Stimulated activated CD8-positive, alpha-beta memory T cell treated with anti-CD3 and anti-CD28 coated beads, Interleukin-7, amount 100 ng/mL, for 1 hour (primary cell): Measurements from ENCODE around the gene CEBPA.

Experiments used
- DNase-seq, 2 donors: peaks; one replicate each; pipeline ENCODE4 v3.0.0-alpha.2; 2020; ENCODE audit warnings: low read depth in 2 of 2

CEBPA gene

DNA sequence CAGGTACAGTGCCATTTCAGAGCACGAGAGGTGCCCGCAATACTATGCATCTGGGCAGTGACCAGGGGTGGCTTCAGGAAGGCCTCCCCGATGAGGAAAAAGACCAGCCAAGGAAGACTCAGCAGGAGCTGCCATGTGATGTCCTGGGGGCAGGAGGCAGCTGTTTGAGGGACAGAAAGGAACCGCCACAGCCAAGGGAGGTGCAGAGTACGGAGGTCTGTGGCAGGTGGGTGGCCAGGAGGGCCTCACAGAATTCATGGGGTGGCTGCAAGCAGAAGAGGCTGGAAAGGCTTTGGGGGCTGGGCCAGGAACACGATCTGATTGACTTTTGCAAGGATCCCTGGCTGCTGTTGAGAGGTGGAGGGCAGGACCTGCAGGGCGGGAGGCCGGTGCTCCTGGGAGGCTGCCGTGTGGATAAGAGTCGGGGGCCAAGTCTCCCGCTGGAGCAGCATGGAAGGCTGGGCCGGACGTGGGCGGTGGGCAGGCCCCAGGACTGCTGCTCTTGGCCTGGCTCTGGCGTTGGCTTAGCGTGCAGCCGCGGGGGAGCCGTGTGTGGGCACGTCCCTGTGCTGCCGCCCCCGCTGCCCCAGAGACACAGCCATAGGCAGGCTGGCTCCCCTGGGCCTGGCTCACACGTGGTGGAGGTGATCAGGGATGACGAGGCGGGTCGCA is 29.1 kb downstream of the CEBPA start:
- no peak for DNase-seq

DNA sequence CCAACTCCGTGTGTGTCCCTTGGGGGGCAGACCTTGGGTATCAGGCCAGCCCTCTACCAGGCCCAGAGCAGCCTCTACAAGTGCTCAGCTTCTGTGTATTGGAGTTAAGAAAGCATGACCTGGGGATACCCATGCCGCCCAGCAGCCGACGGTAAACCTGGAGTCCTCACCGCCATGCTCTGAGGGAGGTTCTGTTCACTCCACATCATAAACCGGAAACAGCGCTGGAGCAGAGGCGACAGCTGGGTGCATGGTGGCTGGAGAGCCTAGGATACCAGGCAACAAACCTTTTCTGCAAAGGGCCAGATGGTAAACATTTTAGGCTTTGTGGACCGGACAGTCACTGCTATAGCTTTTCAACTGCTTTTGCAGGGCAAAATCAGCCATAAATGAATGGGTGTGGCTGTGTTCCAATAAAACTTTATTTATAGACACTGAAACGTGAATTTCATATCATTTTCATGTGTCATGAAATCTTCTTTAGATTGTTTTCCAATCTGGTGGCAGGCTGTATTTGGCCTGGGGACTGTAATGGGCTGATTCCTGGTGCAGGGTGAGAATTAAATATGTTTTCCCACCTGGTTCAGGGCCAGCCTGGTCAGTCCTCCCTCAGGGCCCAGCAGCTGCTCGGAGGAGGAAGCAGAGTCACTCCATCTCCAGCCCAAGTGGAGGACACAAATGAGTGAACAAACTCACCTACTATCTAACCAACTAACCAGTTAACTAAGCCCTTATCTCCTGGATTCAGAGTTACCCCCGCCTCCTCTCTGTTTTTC is 30.9 kb downstream of the CEBPA start:
- no peak for DNase-seq

DNA sequence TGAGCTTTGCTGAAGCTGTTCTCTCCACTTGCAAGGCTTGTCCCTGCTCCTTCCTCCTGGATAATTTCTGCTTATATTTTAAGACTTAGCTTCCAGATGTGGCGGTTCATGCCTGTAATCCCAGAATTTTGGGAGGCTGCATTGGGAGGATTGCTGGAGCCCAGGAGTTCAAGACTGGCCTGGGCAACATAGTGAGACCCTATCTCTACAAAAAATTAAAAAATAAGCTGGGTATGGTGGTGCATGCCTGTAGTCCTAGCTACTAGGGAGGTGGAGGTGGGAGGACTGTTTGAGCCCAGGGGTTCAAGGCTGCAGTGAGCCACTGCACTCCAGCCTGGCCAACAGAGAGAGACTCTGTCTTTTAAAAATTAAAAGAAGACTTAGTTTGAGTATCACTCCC is 31.6 kb downstream of the CEBPA start:
- no peak for DNase-seq

DNA sequence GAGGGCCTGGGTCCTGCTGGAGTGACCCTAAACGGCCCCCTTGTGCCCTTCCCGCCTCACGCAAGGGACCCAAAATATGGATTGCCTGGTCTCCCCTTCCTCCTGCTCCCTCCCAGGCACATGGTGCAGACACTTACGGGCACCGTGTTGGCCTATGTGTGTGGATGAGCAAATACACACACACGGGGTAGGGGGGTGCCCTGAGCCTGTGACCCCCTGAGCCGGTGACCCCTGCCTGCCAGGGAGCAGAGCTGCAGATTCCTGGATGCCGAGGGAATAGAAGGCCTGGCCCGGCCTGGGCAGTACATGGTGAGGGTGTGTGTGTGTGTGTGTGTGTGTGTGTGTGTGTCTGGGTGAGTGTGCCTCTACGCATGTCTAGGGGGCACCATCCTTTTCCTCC is 33.3 kb downstream of the CEBPA start:
- DNase-seq, result no peak

DNA sequence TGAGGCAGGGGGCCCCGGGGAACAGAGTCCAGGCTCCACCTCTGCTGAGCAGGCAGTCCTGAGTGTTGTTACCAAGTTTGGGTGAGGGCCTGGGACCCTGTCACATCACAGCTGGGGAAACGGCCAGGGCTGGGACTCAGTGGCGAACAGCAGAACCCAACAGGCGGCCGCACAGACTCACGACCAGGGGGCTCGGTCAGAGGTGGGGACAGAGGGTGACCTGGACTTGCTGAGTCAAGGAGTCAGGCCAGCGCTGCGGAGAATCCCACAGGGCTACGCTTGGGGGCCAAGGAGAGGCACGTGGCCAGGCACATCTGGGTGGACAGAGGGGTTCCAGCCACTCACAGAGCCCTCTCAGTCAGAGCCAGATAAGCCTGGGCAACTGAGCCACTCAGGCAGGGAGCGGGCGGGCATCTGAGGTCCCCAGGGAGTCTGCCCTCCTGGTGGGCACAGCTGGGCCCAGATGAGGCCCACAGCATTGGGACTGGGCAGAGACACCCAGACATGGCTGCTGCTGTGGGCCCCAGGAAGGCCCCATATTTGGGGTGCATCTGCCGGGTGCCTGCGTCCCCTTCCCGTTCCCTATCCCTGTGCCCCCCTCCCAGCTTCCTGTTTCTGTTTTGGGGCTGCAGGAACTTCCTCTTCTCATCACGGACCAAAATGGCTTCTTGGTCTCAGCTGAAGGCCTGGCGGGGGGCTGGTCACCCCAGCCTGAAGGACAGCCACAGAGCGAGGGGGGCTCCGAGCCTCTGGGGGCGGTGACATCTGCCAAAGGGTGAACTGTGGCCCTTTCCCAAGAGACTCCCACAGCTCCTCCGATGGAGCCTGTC is 34.0 kb downstream of the CEBPA start:
- no peak for DNase-seq

DNA sequence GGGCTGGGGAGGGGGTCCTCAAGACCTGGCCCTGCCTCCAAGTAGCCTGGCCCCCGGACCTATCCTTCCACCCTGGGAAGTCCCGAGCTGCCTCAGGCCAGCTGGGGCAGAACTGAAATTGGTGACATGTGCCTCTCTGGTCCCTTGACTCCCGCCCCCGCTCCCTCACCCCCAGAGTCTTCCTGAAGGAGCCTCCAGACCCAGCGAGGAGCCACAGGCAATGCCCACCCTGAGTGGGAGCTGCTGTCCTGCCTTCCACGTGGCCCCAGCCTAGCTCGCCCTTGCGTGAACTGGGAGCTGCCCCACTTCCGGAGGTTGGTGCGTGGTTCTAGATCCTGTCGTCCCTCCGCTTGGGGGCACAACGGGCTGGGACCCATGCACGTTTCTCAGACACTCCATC is 34.6 kb downstream of the CEBPA start:
- no peak for DNase-seq

DNA sequence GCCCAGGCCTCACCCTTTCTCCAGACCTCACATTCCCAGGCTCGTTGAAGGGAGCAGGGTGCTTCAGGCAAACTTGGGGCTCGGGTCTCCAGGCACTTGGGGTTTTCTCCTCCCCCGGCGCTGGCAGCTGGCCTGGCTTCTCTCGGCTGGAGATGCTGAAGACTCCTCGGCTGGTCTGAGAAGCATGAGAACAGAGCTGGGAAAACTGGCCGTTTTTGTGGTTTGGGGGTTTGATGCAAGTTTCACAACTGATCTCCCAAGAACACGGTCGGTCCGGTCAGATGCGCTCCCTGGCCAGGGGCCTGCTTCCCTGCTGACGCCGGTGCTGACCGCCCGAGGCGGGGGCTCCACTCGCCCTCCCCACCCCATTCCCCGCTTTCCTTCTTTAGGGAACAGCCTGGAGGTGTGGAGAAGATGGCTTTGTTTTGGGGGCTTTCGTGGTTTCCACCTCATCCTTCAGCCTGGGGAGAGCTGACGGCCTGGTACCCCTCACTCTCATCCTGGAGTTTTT is 35.3 kb downstream of the CEBPA start:
- DNase-seq, result no peak

DNA sequence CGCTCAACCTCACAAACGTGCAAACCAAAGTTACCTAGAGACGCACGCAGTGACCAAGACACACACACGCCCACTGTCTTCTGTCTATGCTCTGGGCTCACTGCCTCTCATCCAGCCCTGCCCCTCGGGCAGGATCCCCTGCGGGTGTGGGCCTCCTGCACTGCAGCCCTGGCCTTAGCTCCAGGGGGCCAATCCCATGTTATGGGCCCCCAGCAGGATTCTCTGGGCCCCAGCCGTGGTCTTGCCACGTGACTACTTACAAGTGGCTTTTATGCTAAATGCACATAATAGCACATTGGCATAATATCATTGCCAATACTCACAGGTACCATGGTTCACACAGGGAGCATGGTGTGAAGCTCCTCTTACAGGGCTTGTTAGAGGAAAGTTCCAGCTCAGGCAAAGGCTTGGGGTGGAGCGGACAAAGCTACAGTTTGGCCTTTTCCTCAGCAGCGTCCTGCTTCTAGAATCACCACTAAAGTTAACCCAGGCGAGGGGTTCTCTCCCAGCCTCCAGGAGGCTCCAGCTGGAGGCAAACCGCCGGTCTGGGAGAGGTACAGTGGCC is 37.4 kb downstream of the CEBPA start:
- no peak for DNase-seq

DNA sequence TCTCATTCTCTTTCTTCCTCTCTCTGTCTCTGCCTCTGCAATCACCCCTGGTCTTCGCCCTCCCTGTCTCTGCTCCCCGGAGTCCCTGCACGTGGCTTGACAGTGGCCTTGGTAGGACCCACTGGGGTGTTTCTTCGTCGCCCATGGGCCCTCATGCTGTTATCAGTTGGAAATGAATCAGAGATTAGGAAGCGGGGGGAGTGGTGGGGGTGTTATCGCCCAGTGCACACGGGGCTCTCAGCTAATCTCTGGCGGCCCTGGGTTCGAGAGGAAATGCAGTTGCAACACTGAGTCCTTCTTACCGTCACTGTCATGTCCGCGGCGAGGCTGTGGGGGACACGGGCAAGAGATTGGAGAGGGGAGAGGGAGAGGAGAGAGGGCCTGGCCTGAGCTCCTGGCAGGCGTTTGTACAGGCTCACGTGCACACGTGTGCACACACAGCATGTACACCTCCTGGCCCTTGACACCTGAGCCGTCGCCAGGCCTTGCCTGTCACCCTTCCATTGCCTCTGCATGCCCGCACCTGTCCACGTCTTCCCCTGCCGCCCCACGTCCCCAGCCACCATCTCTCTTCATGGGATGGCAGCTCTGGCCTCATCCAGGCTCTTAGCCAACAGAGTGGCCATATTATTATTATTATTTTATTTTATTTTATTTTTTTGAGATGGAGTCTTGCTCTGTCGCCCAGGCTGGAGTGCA is 38.9 kb downstream of the CEBPA start:
- DNase-seq, result no peak

DNA sequence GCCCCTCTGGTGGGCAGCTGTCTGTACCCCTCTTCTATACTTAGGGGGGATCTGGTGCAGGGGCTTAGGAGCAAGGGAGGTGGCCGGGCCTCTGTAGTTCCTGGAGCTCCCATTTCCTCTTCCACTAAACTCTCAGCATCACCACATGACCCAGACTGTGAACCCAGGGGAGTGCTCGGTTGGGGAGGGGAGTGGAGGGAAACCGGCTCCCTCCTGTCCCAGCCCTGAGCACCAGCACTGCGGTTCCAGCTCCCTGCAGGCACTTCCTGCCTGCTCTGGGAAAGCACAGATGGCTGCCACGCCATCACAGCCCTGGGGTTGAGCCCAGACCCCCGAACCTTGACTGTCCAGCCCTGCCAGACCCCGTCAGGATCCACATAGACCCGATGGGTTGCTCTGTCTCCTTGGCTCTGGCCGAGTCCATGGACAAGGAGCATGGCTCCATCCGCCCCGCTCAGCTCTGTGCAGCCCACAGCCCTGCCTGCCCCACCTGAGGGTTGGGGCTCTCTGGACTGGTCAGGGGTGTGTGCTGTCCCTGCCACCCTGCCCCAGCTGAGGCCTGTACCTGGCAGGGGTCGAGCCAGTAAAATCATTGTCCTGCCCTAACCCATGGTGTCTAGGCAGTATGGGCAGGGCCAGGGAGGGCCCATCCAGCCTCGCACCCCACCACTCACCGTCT is 40.7 kb downstream of the CEBPA start:
- DNase-seq, result no peak

DNA sequence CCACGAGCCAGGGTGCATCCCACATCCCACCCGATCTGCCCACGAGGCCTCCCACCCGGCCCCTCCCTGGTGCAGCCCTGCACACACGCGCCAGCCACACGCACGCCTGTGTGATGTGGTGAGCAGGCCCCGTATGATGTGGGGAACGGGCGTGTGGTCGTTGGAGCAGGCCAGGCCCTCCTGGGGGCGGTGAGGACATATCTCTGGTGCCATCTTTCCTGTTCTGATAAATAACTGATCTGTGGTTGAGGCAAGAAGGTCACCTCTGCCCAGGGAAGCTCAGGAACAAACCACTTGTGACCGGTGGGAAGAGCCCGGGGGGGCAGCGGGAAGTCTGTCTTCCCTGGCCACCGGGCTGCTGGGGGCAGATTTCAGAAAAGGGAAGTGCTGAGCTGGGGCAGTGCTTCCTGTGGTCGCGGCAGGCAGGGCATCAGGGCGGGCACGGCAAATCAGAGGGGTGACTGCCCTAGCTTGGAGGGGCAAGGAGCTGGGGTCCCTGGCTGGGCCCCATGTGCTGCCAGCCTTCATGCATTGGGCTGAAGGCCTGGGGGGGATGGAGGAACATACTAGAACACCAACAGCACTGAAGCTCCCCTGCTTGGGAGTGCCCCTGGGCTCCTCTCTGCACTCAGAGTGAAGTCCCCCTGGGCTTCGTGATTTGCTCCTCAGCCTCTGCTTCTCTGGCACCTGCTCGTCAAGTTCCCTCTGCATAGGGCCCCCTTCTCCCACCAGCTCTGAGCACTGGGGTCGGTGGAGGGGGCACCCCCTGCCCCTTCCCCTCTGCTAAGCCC is 41.5 kb downstream of the CEBPA start:
- DNase-seq, result no peak

DNA sequence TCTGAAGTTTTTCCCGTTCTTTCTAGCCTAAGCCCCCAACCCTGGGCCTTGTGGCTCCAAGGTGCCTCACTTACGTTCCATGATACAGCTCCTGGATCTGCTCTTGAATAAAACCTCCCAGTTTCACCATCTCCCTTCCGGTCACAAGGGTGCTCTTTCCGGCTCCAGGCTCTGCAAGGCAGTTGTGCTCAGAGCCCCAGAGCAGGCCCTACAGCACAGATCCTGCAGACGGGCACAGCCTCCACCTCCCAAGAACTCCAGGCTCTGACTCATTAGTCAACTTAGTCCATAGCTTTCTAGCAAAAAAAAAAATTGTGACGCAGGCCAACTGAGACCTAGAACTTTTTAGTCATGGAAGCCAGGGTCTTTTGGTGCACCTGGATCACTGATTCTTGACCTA is 42.8 kb downstream of the CEBPA start:
- no peak for DNase-seq

DNA sequence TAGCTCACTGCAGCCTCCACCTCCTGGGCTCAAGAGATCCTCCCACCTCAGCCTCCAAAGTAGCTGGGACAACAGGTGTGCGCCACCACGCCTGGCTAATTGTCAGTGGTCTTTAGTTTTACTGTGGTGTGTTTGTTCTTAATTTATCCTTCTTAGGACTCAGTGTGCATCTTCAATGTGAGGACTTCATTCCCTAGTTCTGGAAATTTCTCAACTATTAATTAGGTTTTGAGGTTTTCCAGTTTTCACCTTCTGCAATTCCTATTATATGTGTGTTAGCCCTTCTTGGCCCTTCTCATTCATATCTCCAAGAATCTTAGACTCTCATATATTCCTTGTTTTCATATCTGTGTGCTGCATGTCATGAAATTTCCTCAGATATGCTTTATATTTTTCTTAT is 44.5 kb downstream of the CEBPA start:
- DNase-seq, result no peak

DNA sequence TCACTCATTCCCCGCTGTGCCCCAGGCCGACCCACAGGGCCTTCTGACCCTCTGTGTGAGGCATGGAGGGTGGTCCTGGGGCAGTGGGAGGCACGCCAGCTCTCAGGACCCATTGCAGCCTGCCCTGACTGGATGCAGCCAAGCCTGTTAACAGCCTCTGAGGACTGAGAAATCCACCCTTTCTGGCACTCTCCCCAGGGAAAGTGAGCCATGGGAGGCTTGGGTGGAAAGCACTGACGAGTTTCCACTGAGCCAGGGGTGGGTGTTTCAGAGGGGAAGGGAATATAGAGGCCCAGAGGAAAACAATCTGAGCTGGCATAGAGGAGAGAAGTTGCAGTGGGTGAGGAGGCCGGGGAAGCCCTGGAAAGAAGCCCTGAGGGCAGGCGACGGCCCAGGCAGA is 46.1 kb downstream of the CEBPA start:
- DNase-seq, result no peak

DNA sequence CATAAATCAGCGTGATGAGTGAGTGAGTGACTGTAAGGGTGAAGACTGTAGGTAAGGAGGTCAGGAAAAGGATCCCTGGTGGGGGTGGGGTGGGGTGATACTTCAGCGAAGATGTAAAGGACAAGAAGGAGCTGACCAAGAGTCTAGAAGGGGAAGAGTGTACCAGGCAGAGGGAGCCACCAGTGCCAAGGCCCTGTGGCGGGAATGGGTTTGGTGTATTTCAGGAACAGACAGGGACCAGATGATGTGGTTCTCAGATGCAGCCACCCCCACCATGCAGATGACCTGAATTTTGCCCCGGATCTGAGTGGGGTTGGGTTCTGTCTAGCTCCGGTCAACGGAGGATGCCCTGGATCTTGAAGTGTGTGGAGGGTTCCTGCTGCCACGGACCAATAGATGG is 46.6 kb downstream of the CEBPA start:
- DNase-seq, result no peak

DNA sequence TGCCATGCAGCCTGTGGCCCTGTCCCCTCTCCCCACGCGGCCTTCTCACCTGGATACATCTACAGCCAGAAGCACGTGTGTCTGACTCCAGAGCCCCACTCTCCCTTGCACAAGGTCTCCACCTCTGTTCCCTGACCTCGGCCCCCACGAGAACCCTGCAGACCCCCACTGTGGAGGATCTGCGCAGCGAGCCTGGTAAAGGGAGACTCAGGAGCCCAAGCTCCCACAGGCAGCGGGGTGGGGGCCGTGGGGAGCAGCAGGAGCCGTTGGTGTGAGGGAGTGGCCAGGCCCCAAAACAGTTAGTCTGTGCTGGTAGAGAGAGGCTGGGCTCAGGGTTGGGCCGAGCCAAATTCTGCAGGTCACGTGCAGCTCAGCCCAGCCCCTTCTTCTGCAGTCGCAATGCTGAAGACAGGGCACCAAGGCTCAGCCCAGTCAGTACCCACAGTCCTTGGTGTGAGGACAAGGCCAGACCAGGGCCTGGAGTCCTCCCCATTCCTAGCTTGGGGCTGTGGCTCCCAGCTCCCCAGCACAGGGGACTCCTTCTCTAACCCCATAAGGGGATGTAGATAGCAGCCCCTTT is 48.0 kb downstream of the CEBPA start:
- DNase-seq, result no peak

DNA sequence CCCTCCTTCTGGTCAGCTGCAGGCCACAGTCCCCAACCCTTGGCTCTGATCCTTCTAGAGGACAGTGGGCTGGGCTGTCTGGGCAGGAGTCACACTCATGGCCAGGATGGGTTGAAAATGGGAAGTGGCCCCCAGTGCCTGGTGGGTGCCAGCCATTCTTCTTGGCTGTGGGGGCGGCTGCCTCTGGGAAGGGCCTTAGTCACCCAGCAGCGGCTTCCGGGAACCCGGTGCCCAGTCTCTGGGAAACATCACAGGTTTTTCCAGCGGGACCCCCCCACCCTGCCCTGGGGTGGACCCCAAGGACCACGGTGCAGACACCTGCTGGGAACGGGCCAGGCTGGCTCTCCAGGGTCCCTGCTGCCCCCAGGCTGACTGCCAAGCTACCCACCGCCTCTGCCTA is 49.4 kb downstream of the CEBPA start:
- no peak for DNase-seq

DNA sequence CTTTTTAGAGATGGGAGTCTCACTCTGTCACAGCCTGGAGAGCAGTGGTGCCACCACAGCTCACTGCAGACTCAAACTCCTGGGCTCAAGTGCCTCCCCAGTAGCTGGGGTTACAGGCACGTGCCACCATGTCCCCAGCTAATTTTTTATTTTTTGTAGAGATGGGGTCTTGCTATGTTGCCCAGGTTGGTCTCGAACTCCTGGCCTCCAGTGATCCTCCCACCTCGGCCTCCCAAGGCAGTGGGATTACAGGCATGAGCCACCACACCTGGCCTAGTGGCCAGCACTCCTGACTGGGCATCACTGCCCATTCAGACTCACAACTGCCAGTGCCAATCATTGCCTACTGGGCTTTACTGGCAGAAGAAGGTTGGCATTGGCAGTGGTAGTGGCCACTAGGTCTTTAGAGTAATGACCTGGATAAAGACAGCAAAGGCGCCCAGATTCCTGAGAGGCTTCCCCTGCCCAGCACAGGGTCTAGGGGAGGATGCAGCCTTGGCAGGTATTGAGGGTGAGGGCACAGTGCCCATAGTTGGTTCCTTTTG is 49.8 kb downstream of the CEBPA start:
- DNase-seq, result no peak

DNA sequence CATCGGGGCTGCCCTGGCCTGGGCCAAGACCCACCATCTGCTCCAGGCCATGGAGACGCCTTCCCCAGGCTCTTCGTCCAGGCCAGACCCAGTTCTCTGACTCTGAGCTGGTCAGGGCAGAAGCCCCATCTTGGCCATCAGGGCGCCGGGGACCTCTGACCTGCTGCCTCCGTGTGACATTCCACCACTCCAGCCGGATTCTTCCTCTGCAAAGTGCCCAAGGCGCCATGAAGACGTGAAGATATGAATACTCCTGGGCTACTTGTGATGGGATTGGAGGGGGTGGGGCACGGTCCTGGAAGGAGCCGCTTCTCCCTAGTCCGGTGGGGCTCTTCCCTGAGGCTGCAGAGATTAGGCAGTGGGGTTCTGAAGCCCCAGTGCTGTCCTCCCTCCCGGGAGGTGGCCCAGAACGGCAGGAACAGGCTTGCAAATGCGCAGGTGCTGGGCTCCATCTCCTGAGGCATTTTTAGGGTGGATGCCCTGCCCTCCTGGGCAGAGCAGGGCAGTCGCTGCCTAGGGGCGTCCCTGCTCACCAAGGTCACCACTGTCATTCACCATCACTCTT is 50.7 kb downstream of the CEBPA start:
- no peak for DNase-seq
